GM19025 (cell line): ENCODE measurements around the gene DHX35.
"Not testable (repeated sequence)": the region's sequence is repeated elsewhere in the genome, so short reads cannot be mapped to it uniquely, and the experiment has no call there.

Experiments used
- ATAC-seq: cut with Tn5 transposase; IDR thresholded peaks from one replicate; pipeline ENCODE4 v1.9.1; 2021; ENCODE audit warnings: mild to moderate bottlenecking, low read depth, moderate library complexity; ENCODE audit not compliant: unreplicated experiment

Gene DHX35

GRCh38 chr20:38975539-38976120, 13.5 kb downstream of the DHX35 start:
- no peak for ATAC-seq

- ATAC-seq = no peak
These were observed 17.3 kb downstream of the DHX35 start for GRCh38 chr20:38979434-38979833.

GRCh38 chr20:38979842-38980241, 17.7 kb downstream of the DHX35 start:
- no peak for ATAC-seq

- no peak for ATAC-seq
These were observed 20.1 kb downstream of the DHX35 start for GRCh38 chr20:38982291-38982690.

GRCh38 chr20:38985060-38985459, 22.9 kb downstream of the DHX35 start:
- ATAC-seq = no peak

- ATAC-seq = no peak
These were observed 23.5 kb downstream of the DHX35 start for GRCh38 chr20:38985603-38986170.

- ATAC-seq = no peak
These were observed 24.5 kb downstream of the DHX35 start for GRCh38 chr20:38986663-38987062.

- ATAC-seq = peak; percentile 70
These were observed 25.6 kb downstream of the DHX35 start for GRCh38 chr20:38987777-38988176.

GRCh38 chr20:38990728-38991127, 28.6 kb downstream of the DHX35 start:
- ATAC-seq = no peak

- no peak for ATAC-seq
These were observed 29.9 kb downstream of the DHX35 start for GRCh38 chr20:38991814-38992704.

- ATAC-seq = no peak
These were observed 33.4 kb downstream of the DHX35 start for GRCh38 chr20:38995536-38996044.

- not testable (repeated sequence) for ATAC-seq
These were observed 34.7 kb downstream of the DHX35 start for GRCh38 chr20:38996866-38997265.

- no peak for ATAC-seq
These were observed 35.5 kb downstream of the DHX35 start for GRCh38 chr20:38997622-38998021.

GRCh38 chr20:38999217-38999616, 37.1 kb downstream of the DHX35 start:
- ATAC-seq = no peak

- no peak for ATAC-seq
These were observed 38.1 kb downstream of the DHX35 start for GRCh38 chr20:38999965-39000910.

- ATAC-seq = no peak
These were observed 42.4 kb downstream of the DHX35 start for GRCh38 chr20:39004508-39004907.

GRCh38 chr20:39009348-39009747, 47.2 kb downstream of the DHX35 start:
- no peak for ATAC-seq

- ATAC-seq = no peak
These were observed 48.4 kb downstream of the DHX35 start for GRCh38 chr20:39010496-39010895.

- ATAC-seq = no peak
These were observed 51.5 kb downstream of the DHX35 start for GRCh38 chr20:39013662-39014109.

- ATAC-seq = no peak
These were observed 53.9 kb downstream of the DHX35 start for GRCh38 chr20:39016041-39016440.
